Naive thymus-derived CD4-positive, alpha-beta T cell (primary cell): ENCODE data around the gene KIF21A. TPM values are rescaled to one million over a fixed set of nuclear protein-coding genes. Genes with fewer than 3 reads are reported as not detected.
"Not testable (repeated sequence)": the region's sequence is repeated elsewhere in the genome, so short reads cannot be mapped to it uniquely, and the experiment has no call there.

Experiments
- ATAC-seq: fragments of 150-1000 bp; cut with Tn5 transposase; 2 replicates; pipeline ENCODE4 v1.10.0; 2021; ENCODE audit warnings: mild to moderate bottlenecking, moderate library complexity
- CTCF ChIA-PET: fragments of 350-600 bp; sonication (Branson Sonifier 250); formaldehyde crosslinking; loops from one replicate; lab custom pipeline; 2021; ENCODE audit warnings: antibody characterized with exemption; lab: Charles Lee
- POLR2A ChIA-PET: fragments of 350-600 bp; sonication (Branson Sonifier 250); formaldehyde crosslinking; loops from one replicate; lab custom pipeline; 2021; ENCODE audit warnings: antibody characterized with exemption, inconsistent platforms; lab: Charles Lee
- DNase-seq, 9 donors: peaks; one replicate each; pipeline versions ENCODE4 v3.0.0 to v3.0.0-alpha.2; 2020 to 2022; ENCODE audit warnings: mixed read lengths in 1 of 9
- H3K27ac ChIP-seq: one replicate; pipeline ENCODE4 v1.7.0; 2013; ENCODE audit warnings: mild to moderate bottlenecking, low read depth, low read length, moderate library complexity
- H3K27me3 ChIP-seq, 2 donors: one replicate each; pipeline ENCODE4 v1.7.0; 2013; ENCODE audit warnings: low read length in 2 of 2, mild to moderate bottlenecking in 2 of 2, moderate library complexity in 2 of 2; ENCODE audit not compliant: control insufficient read depth in 2 of 2, insufficient read depth in 2 of 2
- H3K36me3 ChIP-seq, 3 experiments: 1 replicate in 2 of 3; 2 replicates in 1 of 3; pipeline ENCODE4 v1.7.0; 2013; ENCODE audit warnings: low read length in 3 of 3, mild to moderate bottlenecking in 3 of 3, moderate library complexity in 1 of 3; ENCODE audit not compliant: insufficient read depth in 3 of 3, control insufficient read depth in 2 of 3
- H3K4me1 ChIP-seq, 2 donors: one replicate each; pipeline ENCODE4 v1.7.0; 2013; ENCODE audit warnings: low read length in 2 of 2, mild to moderate bottlenecking in 2 of 2, moderate library complexity in 1 of 2; ENCODE audit not compliant: control insufficient read depth in 2 of 2, insufficient read depth in 2 of 2
- H3K4me3 ChIP-seq: 2 replicates; pipeline ENCODE4 v1.7.0; 2013; ENCODE audit warnings: mild to moderate bottlenecking, low read length
- H3K9me3 ChIP-seq, 3 experiments: 1 replicate in 2 of 3; 2 replicates in 1 of 3; pipeline ENCODE4 v1.7.0; 2013; ENCODE audit warnings: low read length in 3 of 3; ENCODE audit not compliant: control insufficient read depth in 2 of 3
- H3K27ac Mint-ChIP-seq, 9 donors: one replicate each; pipeline ENCODE4 v1.8.0; 2020 to 2022; ENCODE audit warnings: mixed read lengths in 9 of 9, mild to moderate bottlenecking in 8 of 9, moderate library complexity in 5 of 9, inconsistent platforms in 2 of 9
- H3K27me3 Mint-ChIP-seq, 5 donors: one replicate each; pipeline ENCODE4 v1.8.0; 2021 to 2022; ENCODE audit warnings: mixed read lengths in 5 of 5, mild to moderate bottlenecking in 1 of 5
- H3K36me3 Mint-ChIP-seq, 5 donors: one replicate each; pipeline ENCODE4 v1.8.0; 2020 to 2022; ENCODE audit warnings: mixed read lengths in 5 of 5, mild to moderate bottlenecking in 3 of 5, inconsistent platforms in 1 of 5
- H3K4me1 Mint-ChIP-seq, 7 donors: one replicate each; pipeline ENCODE4 v1.8.0; 2020 to 2022; ENCODE audit warnings: mixed read lengths in 7 of 7, mild to moderate bottlenecking in 3 of 7, inconsistent platforms in 1 of 7
- H3K4me3 Mint-ChIP-seq, 10 donors: one replicate each; pipeline ENCODE4 v1.8.0; 2020 to 2022; ENCODE audit warnings: mild to moderate bottlenecking in 10 of 10, mixed read lengths in 10 of 10, moderate library complexity in 6 of 10, inconsistent platforms in 2 of 10
- H3K9me3 Mint-ChIP-seq, 11 donors: one replicate each; pipeline ENCODE4 v1.8.0; 2020 to 2022; ENCODE audit warnings: mixed read lengths in 11 of 11, mild to moderate bottlenecking in 4 of 11, inconsistent platforms in 1 of 11, moderate library complexity in 1 of 11
- intact Hi-C, 2 donors: fragments of 100-400 bp; cut with micrococcal nuclease; formaldehyde crosslinking; loops; one replicate each; pipeline ENCODE4 v1.15.1; 2023
- polyA plus RNA-seq, 2 donors: library from polyadenylated mRNA; unstranded; fragments of 300-500 nt; fragmentation: Illumina TruSeq; gene quantifications; one replicate each; pipeline ENCODE4 v1.2.3, GENCODE V29; 2021
- total RNA-seq, 6 experiments: library from RNA in 5 of 6; stranded (reverse) in 5 of 6; gene quantifications; 1 replicate in 5 of 6; 2 replicates in 1 of 6; pipeline ENCODE4 v1.2.3 and lab custom pipeline; 2021 to 2026

Gene KIF21A
- total and polyA plus RNA-seq, 7 experiments from 2014 or later = 1.7 to 12.0 (median 6.9) TPM

GRCh38 chr12:39314547-39314946 lies 128.4 kb downstream of the KIF21A start:
- Histone ChIP-seq H3K27me3 (no peaks in the 10 kb centered on the region), H3K27ac (no peak overlapping the region), H3K4me3 (no peak overlapping the region), H3K9me3 (no peaks in the 10 kb centered on the region), H3K36me3 (peaks cover 0 to 5% (median 0%) of the 10 kb centered on the region in 3 experiments), H3K4me1 (no peaks in the 10 kb centered on the region)
- Mint-ChIP-seq H3K9me3 (peaks cover 0 to 1% (median 0%) of the 10 kb centered on the region in 11 donors), H3K27ac (no peak overlapping the region), H3K27me3 (no peaks in the 10 kb centered on the region), H3K4me1 (peaks cover 0 to 5% (median 0%) of the 10 kb centered on the region in 7 donors), H3K36me3 (peaks cover 0 to 12% (median 2%) of the 10 kb centered on the region in 5 donors), H3K4me3 (no peak overlapping the region)
- ChIA-PET CTCF (no interaction called here), POLR2A (no interaction called here)
- DNase-seq (no peak), ATAC-seq (no peak)
- intact Hi-C loops = loop anchor here in 1 of 2 donors (10.0 kb wide), 1 partner anchor 230 kb away; no protein-coding TSS in a partner anchor

GRCh38 chr12:39309516-39309915 lies 133.4 kb downstream of the KIF21A start:
- no peaks in the 10 kb centered on the region for H3K4me1 Mint-ChIP-seq
- ChIA-PET POLR2A (no interaction called here), CTCF (no interaction called here)
- peaks cover 0 to 1% (median 0%) of the 10 kb centered on the region in 11 donors for H3K9me3 Mint-ChIP-seq
- peaks cover 0 to 14% (median 0%) of the 10 kb centered on the region in 3 experiments for H3K36me3 ChIP-seq
- ATAC-seq (no peak), DNase-seq (no peak)
- H3K36me3 Mint-ChIP-seq = peaks cover 0 to 35% (median 10%) of the 10 kb centered on the region in 5 donors
- no peaks in the 10 kb centered on the region for H3K27me3 ChIP-seq
- no peaks in the 10 kb centered on the region for H3K27me3 Mint-ChIP-seq
- H3K9me3 ChIP-seq = no peaks in the 10 kb centered on the region
- H3K27ac ChIP-seq = no peak overlapping the region
- no peaks in the 10 kb centered on the region for H3K4me1 ChIP-seq
- intact Hi-C loops = no loop called here
- no peak overlapping the region for H3K4me3 Mint-ChIP-seq
- no peak overlapping the region for H3K4me3 ChIP-seq
- H3K27ac Mint-ChIP-seq = no peak overlapping the region

- POLR2A ChIA-PET = no interaction called here
- Mint-ChIP-seq H3K27ac (no peak overlapping the region), H3K4me3 (no peak overlapping the region), H3K9me3 (peaks cover 0 to 6% (median 0%) of the 10 kb centered on the region in 11 donors), H3K27me3 (peaks cover 0 to under 1% (median 0%) of the 10 kb centered on the region in 5 donors), H3K4me1 (peaks cover 0 to 6% (median 0%) of the 10 kb centered on the region in 7 donors), H3K36me3 (peaks cover 4 to 38% (median 26%) of the 10 kb centered on the region in 5 donors)
- CTCF ChIA-PET = no interaction called here
- intact Hi-C loops = no loop called here
- ATAC-seq = no peak
- Histone ChIP-seq H3K4me1 (no peaks in the 10 kb centered on the region), H3K27me3 (no peaks in the 10 kb centered on the region), H3K4me3 (no peak overlapping the region), H3K27ac (no peak overlapping the region), H3K9me3 (no peaks in the 10 kb centered on the region), H3K36me3 (peaks cover 0 to 7% (median 5%) of the 10 kb centered on the region in 3 experiments)
- no peak for DNase-seq
Measured at GRCh38 chr12:39301422-39301821, 141.5 kb downstream of the KIF21A start.

DNA sequence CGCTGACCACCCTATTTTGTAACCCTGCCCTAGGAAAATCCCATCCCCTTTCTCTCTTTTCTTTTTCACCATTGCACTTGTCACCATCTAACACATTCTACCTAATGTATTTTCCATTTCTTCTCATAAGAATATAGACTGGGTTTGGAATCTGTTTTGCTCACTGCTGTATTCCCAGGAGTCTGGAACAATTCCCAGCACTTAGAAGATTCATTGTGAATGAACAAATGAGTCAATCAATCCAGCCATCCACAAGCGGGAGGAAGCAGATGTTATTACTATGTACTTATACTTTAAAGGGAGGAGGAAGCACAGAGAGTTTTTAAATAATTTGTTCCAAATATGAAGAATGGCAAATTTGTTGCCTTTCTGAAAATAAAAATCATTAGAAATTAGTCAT lies 142.1 kb downstream of the KIF21A start:
- ChIA-PET POLR2A (no interaction called here), CTCF (no interaction called here)
- no peaks in the 10 kb centered on the region for H3K4me1 ChIP-seq
- Mint-ChIP-seq H3K27ac (no peak overlapping the region), H3K4me1 (peaks cover 0 to 6% (median 0%) of the 10 kb centered on the region in 7 donors), H3K9me3 (peaks cover 0 to 6% (median 0%) of the 10 kb centered on the region in 11 donors), H3K27me3 (peaks cover 0 to 2% (median 0%) of the 10 kb centered on the region in 5 donors), H3K36me3 (peaks cover 4 to 40% (median 26%) of the 10 kb centered on the region in 5 donors), H3K4me3 (no peak overlapping the region)
- ATAC-seq (no peak), DNase-seq (no peak)
- no peak overlapping the region for H3K4me3 ChIP-seq
- peaks cover 0 to 7% (median 5%) of the 10 kb centered on the region in 3 experiments for H3K36me3 ChIP-seq
- H3K27me3 ChIP-seq = no peaks in the 10 kb centered on the region
- intact Hi-C loops = no loop called here
- no peak overlapping the region for H3K27ac ChIP-seq
- H3K9me3 ChIP-seq = no peaks in the 10 kb centered on the region

GRCh38 chr12:39297891-39298290 lies 145.0 kb downstream of the KIF21A start:
- ChIA-PET CTCF (no interaction called here), POLR2A (no interaction called here)
- Mint-ChIP-seq H3K4me3 (no peak overlapping the region), H3K4me1 (peaks cover 0 to 6% (median 0%) of the 10 kb centered on the region in 7 donors), H3K27ac (no peak overlapping the region), H3K9me3 (peaks cover 0 to 6% (median 0%) of the 10 kb centered on the region in 11 donors), H3K36me3 (peaks cover 0 to 23% (median 9%) of the 10 kb centered on the region in 5 donors), H3K27me3 (peaks cover 0 to 2% (median 0%) of the 10 kb centered on the region in 5 donors)
- no peaks in the 10 kb centered on the region for H3K27me3 ChIP-seq
- peaks cover 0 to 5% (median 0%) of the 10 kb centered on the region in 3 experiments for H3K36me3 ChIP-seq
- H3K4me3 ChIP-seq = no peak overlapping the region
- DNase-seq (no peak), ATAC-seq (no peak)
- no peaks in the 10 kb centered on the region for H3K4me1 ChIP-seq
- intact Hi-C loops = no loop called here
- no peaks in the 10 kb centered on the region for H3K9me3 ChIP-seq
- H3K27ac ChIP-seq = no peak overlapping the region

GRCh38 chr12:39296496-39296895 lies 146.4 kb downstream of the KIF21A start:
- Mint-ChIP-seq H3K4me1 (peaks cover 0 to 6% (median 0%) of the 10 kb centered on the region in 7 donors), H3K9me3 (peaks cover 0 to 6% (median 0%) of the 10 kb centered on the region in 11 donors), H3K27ac (no peak overlapping the region), H3K27me3 (peaks cover 0 to 2% (median 0%) of the 10 kb centered on the region in 5 donors), H3K36me3 (peaks cover 0 to 18% (median 9%) of the 10 kb centered on the region in 5 donors), H3K4me3 (no peak overlapping the region)
- H3K36me3 ChIP-seq = no peaks in the 10 kb centered on the region
- ATAC-seq (no peak), DNase-seq (no peak)
- no peak overlapping the region for H3K4me3 ChIP-seq
- no peaks in the 10 kb centered on the region for H3K4me1 ChIP-seq
- no peaks in the 10 kb centered on the region for H3K27me3 ChIP-seq
- no peak overlapping the region for H3K27ac ChIP-seq
- H3K9me3 ChIP-seq = no peaks in the 10 kb centered on the region
- POLR2A ChIA-PET = no interaction called here
- CTCF ChIA-PET = no interaction called here
- intact Hi-C loops = no loop called here

GRCh38 chr12:39295593-39295992 lies 147.3 kb downstream of the KIF21A start:
- H3K4me1 ChIP-seq, intact Hi-C loops, H3K27me3 ChIP-seq, POLR2A ChIA-PET, H3K4me1 Mint-ChIP-seq, ATAC-seq, DNase-seq, H3K36me3 ChIP-seq, H3K27me3 Mint-ChIP-seq, H3K27ac Mint-ChIP-seq, H3K9me3 ChIP-seq, H3K9me3 Mint-ChIP-seq, H3K4me3 ChIP-seq, H3K4me3 Mint-ChIP-seq, CTCF ChIA-PET, H3K27ac ChIP-seq: not testable (repeated sequence)
- H3K36me3 Mint-ChIP-seq = peaks cover 0 to 15% (median 9%) of the 10 kb centered on the region in 5 donors
